Endothelial cell of umbilical vein (primary cell): ENCODE data around the gene PPIE. TPM values are rescaled to one million over a fixed set of nuclear protein-coding genes. Genes with fewer than 3 reads are reported as not detected.

ENCODE experiments used
- BruUV-seq: library from RNA; stranded (reverse); fragments of 400-500 nt; replicated peaks from 2 replicates; lab custom pipeline; 2021; lab: Mats Ljungman, UMichigan
- CTCF ChIA-PET: fragments of 300-600, 350-600 bp; sonication (Branson Sonifier 250); formaldehyde crosslinking; loops from one replicate; lab custom pipeline; 2021; ENCODE audit warnings: antibody characterized with exemption, inconsistent platforms; lab: Charles Lee
- POLR2A ChIA-PET: fragments of 300-600, 350-600 bp; sonication (Branson Sonifier 250); formaldehyde crosslinking; loops from one replicate; lab custom pipeline; 2021; ENCODE audit warnings: antibody characterized with exemption, inconsistent platforms; lab: Charles Lee
- DNase-seq: peaks from one replicate; pipeline ENCODE4 v3.0.0-alpha.2; 2011; ENCODE audit warnings: low read depth, low spot score
- FAIRE-seq: peaks from 2 replicates; lab custom pipeline; 2011; peaks lifted over from hg19 to GRCh38; lab: Jason Lieb, UNC
- H2AFZ ChIP-seq: 2 replicates; pipeline ENCODE4 v1.6.0; 2012; ENCODE audit warnings: low read depth, low read length, control low read depth, inconsistent platforms
- H3K27ac ChIP-seq: 2 replicates; pipeline ENCODE4 v1.5.1; 2011; ENCODE audit warnings: low read depth, mild to moderate bottlenecking, control low read depth, low read length, moderate library complexity; ENCODE audit not compliant: insufficient read depth
- H3K27me3 ChIP-seq, 2 experiments: 2 replicates each; pipeline versions ENCODE4 v1.6.0 to v1.6.1; 2011; ENCODE audit warnings: low read length in 2 of 2, mixed read lengths in 1 of 2; ENCODE audit not compliant: control insufficient read depth in 2 of 2, insufficient read depth in 2 of 2
- H3K36me3 ChIP-seq, 2 experiments: 2 replicates in 1 of 2; 3 replicates in 1 of 2; pipeline ENCODE4 v1.5.1; 2011; ENCODE audit warnings: low read length in 2 of 2, mild to moderate bottlenecking in 1 of 2, moderate library complexity in 1 of 2; ENCODE audit not compliant: control insufficient read depth in 2 of 2, insufficient read depth in 2 of 2; ENCODE audit errors: extremely low read depth in 1 of 2
- H3K4me1 ChIP-seq: 3 replicates; pipeline ENCODE4 v1.5.1; 2011; ENCODE audit warnings: mild to moderate bottlenecking, low read length; ENCODE audit not compliant: control insufficient read depth, insufficient read depth; ENCODE audit errors: extremely low read depth
- H3K4me2 ChIP-seq: 2 replicates; pipeline ENCODE4 v1.6.1; 2011; ENCODE audit warnings: low read length, control low read depth, mixed read lengths; ENCODE audit not compliant: insufficient read depth
- H3K4me3 ChIP-seq, 3 experiments: fragments of 200-600 bp in 1 of 3; sonication (generic), shearing (Covaris generic) in 1 of 3; replicated peaks in 1 of 3; 2 replicates each; pipeline ENCODE4 v1.5.1; 2011 to 2016; ENCODE audit warnings: control low read depth in 3 of 3, low read length in 3 of 3, mild to moderate bottlenecking in 2 of 3, inconsistent platforms in 1 of 3, low read depth in 1 of 3, moderate library complexity in 1 of 3; ENCODE audit not compliant: insufficient read depth in 1 of 3
- H3K79me2 ChIP-seq: 2 replicates; pipeline ENCODE4 v1.6.0; 2012; ENCODE audit warnings: low read length, inconsistent platforms; ENCODE audit not compliant: control insufficient read depth, insufficient read depth
- H3K9ac ChIP-seq: replicated peaks from 2 replicates; pipeline ENCODE3; 2011; ENCODE audit warnings: low read length, control low read depth; ENCODE audit not compliant: insufficient read depth; ENCODE audit errors: extremely low read depth
- H3K9me1 ChIP-seq: replicated peaks from 3 replicates; pipeline ENCODE4 v1.6.0; 2011; ENCODE audit warnings: mild to moderate bottlenecking, low read length; ENCODE audit not compliant: control insufficient read depth, insufficient read depth; ENCODE audit errors: extremely low read depth
- H3K9me3 ChIP-seq: replicated peaks from 2 replicates; pipeline ENCODE4 v1.5.1; 2012; ENCODE audit warnings: low read length, inconsistent platforms; ENCODE audit not compliant: control insufficient read depth, insufficient read depth
- H4K20me1 ChIP-seq: replicated peaks from 2 replicates; pipeline ENCODE3; 2011; ENCODE audit warnings: mild to moderate bottlenecking, low read length; ENCODE audit not compliant: control insufficient read depth, insufficient read depth; ENCODE audit errors: extremely low read depth
- CTCF ChIP-seq, 2 donors: IDR thresholded peaks; 1 replicate in 1 of 2; 2 replicates in 1 of 2; pipeline ENCODE4 v1.5.1; 2011; ENCODE audit warnings: low read length in 2 of 2, mild to moderate bottlenecking in 2 of 2, moderate library complexity in 2 of 2, control low read depth in 1 of 2, inconsistent platforms in 1 of 2, low read depth in 1 of 2; ENCODE audit not compliant: insufficient read depth in 1 of 2; ENCODE audit errors: extremely low read depth in 1 of 2
- EZH2 ChIP-seq: IDR thresholded peaks from 2 replicates; pipeline ENCODE4 v1.6.1; 2012; ENCODE audit warnings: borderline replicate concordance, low read depth, mild to moderate bottlenecking, moderate library complexity, low read length, inconsistent platforms; ENCODE audit not compliant: severe bottlenecking
- FOS ChIP-seq: IDR thresholded peaks from 2 replicates; pipeline ENCODE4 v1.6.1; 2011; ENCODE audit warnings: mild to moderate bottlenecking, low read length, moderate library complexity, borderline replicate concordance; ENCODE audit not compliant: insufficient read depth
- GATA2 ChIP-seq: IDR thresholded peaks from 2 replicates; pipeline ENCODE4 v1.7.0; 2011; ENCODE audit warnings: low read depth, mild to moderate bottlenecking, moderate library complexity, mixed read lengths, low read length; ENCODE audit not compliant: insufficient read length, insufficient read depth
- JUN ChIP-seq: IDR thresholded peaks from 2 replicates; pipeline ENCODE4 v1.6.1; 2011; ENCODE audit warnings: borderline replicate concordance, low read depth; ENCODE audit not compliant: insufficient read length, insufficient read depth
- MAX ChIP-seq: IDR thresholded peaks from 2 replicates; pipeline ENCODE4 v1.6.1; 2011; ENCODE audit not compliant: insufficient read depth, insufficient read length
- MYC ChIP-seq: IDR thresholded peaks from one replicate; pipeline ENCODE4 v1.6.1; 2011; ENCODE audit warnings: mild to moderate bottlenecking, low read depth, low read length
- POLR2A ChIP-seq: IDR thresholded peaks from 2 replicates; pipeline ENCODE4 v1.6.1; 2012; ENCODE audit warnings: low read depth, mild to moderate bottlenecking, control low read depth, low read length
- POLR2AphosphoS5 ChIP-seq: IDR thresholded peaks from 2 replicates; pipeline ENCODE4 v1.6.1; 2012; ENCODE audit warnings: low read depth, mild to moderate bottlenecking, control low read depth, low read length, moderate library complexity; ENCODE audit not compliant: insufficient read depth
- dilution Hi-C: fragments of 300-500 bp; cut with MboI; formaldehyde crosslinking; loops from one replicate; pipeline ENCODE4 v1.15.0; 2019; ENCODE audit warnings: low sequenced_read_pairs; ENCODE audit not compliant: extremely low pct_ligation_motif_present
- intact Hi-C: fragments of 100-400 bp; cut with micrococcal nuclease; formaldehyde crosslinking; loops from one replicate; pipeline ENCODE4 v1.10.0; 2022
- polyA plus RNA-seq, 4 experiments: library from polyadenylated mRNA; depleted of rRNA in 3 of 4; stranded (reverse) in 3 of 4; unstranded in 1 of 4; fragments of >200 nt; gene quantifications; 2 replicates each; pipeline versions ENCODE4 v1.2.1 to v1.2.3, GENCODE V29; 2011 to 2012; ENCODE audit warnings: missing spikeins in 1 of 4
- total RNA-seq: library from RNA; stranded (reverse); gene quantifications from 2 replicates; pipeline ENCODE4 v1.2.3, GENCODE V29; 2021

Gene PPIE
- total and polyA plus RNA-seq, 2 donors (not counting 3 experiments of a cell fraction or from before 2014, with no cell fraction given), result 44.4 to 74.9 TPM

GRCh38 chr1:39795651-39796050 is 57.0 kb downstream of the PPIE start:
- Histone ChIP-seq H4K20me1 (no peaks in the 10 kb centered on the region), H3K9ac (no peak overlapping the region), H3K27ac (no peak overlapping the region), H3K36me3 (no peaks in the 10 kb centered on the region), H3K79me2 (no peaks in the 10 kb centered on the region), H3K9me1 (no peaks in the 10 kb centered on the region), H3K4me2 (no peak overlapping the region), H3K4me3 (no peak overlapping the region), H3K9me3 (no peaks in the 10 kb centered on the region), H2AFZ (no peak overlapping the region), H3K4me1 (no peaks in the 10 kb centered on the region), H3K27me3 (peaks cover 5 to 7% of the 10 kb centered on the region in 2 experiments)
- intact Hi-C loops (no loop called here), dilution Hi-C loops (no loop called here)
- ChIA-PET CTCF (interaction anchor here (1.1 kb wide), 1 partner anchor 189 kb away, joined by 3 read pairs; no protein-coding TSS in a partner anchor), POLR2A (no interaction called here)
- TF ChIP-seq MAX (no peak), POLR2AphosphoS5 (no peak), EZH2 (no peak), POLR2A (no peak), GATA2 (no peak), JUN (no peak), MYC (no peak), CTCF (IDR thresholded peaks at IDR 0.05; ENCODE audit: extremely low read depth in 1 of 2, insufficient read depth in 1 of 2, low read depth in 1 of 2, low read length in 2 of 2) (no peak), FOS (no peak)
- no TSS peak for BruUV-seq
- FAIRE-seq (no peak), DNase-seq (no peak)
